Measurements from ENCODE around the gene NUAK1.

Gene NUAK1

DNA sequence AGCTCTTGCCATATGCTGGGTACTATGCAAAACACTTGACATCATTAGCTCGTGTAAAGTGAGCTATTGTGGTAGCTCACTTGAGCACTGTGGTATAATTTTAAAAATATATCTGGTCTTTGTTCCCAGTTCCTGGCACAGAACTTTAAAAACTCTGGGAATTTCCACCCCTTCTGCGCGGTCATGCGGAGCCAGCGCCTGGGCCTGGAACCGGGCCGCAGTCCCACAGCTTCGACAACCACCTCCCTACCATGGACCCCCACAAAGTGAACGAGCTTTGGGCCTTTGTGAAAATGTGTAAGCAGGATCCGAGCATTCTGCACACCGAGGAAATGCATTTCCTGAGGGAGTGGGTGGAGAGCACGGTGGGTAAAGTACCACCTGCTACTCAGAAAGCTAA lies 123.1 kb downstream of the NUAK1 start:
- no peak for DNase-seq (ENCODE audit: low read depth)
- no peak overlapping the region for H3K4me3 ChIP-seq (ENCODE audit: control insufficient read depth, low read depth, low read length)
- TF ChIP-seq, protein P1, sequence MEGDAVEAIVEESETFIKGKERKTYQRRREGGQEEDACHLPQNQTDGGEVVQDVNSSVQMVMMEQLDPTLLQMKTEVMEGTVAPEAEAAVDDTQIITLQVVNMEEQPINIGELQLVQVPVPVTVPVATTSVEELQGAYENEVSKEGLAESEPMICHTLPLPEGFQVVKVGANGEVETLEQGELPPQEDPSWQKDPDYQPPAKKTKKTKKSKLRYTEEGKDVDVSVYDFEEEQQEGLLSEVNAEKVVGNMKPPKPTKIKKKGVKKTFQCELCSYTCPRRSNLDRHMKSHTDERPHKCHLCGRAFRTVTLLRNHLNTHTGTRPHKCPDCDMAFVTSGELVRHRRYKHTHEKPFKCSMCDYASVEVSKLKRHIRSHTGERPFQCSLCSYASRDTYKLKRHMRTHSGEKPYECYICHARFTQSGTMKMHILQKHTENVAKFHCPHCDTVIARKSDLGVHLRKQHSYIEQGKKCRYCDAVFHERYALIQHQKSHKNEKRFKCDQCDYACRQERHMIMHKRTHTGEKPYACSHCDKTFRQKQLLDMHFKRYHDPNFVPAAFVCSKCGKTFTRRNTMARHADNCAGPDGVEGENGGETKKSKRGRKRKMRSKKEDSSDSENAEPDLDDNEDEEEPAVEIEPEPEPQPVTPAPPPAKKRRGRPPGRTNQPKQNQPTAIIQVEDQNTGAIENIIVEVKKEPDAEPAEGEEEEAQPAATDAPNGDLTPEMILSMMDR (conservative IDR thresholded peaks at IDR 0.05; ENCODE audit: control insufficient read depth, insufficient read depth, low read depth, low read length), result no peak

DNA sequence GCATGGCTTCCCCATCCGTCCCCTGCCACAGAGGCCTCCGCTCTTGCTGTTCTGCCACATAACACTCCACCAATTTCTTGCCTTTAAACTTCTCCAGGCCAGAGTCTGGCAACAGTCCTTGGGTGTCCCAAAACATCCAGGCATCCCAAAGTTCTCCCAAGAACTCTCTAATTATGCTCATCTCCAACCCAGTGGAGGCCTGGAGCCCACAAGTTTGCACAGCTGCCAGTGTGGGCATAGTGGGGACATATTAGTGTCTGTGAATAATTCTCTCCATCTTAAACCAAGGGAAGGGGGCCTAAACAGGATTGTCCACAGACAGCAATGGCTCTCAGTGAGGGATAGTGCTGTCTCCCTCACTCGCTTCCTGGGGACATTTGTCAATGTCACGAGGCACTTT lies 124.8 kb downstream of the NUAK1 start:
- TF ChIP-seq, protein P1 (conservative IDR thresholded peaks at IDR 0.05; ENCODE audit: control insufficient read depth, insufficient read depth, low read depth, low read length), result no peak
- no peak overlapping the region for H3K4me3 ChIP-seq (ENCODE audit: control insufficient read depth, low read depth, low read length)
- no peak for DNase-seq (ENCODE audit: low read depth)

Measured in fibroblast of mammary gland (primary cell).